K562 (cell line): ENCODE results near the gene RERE. TPM values are rescaled to one million over a fixed set of nuclear protein-coding genes. Genes with fewer than 3 reads are reported as not detected.

ENCODE experiments used
- CCNT2 ChIP-seq: IDR thresholded peaks from 2 replicates; pipeline ENCODE4 v1.6.1; 2011; ENCODE audit warnings: borderline replicate concordance, low read depth, mild to moderate bottlenecking, moderate library complexity, mixed read lengths, low read length; ENCODE audit not compliant: insufficient read length; ENCODE audit errors: extremely low read depth
- CHCHD3 ChIP-seq: fragments of 250-450 bp; sonication (Bioruptor Pico); IDR thresholded peaks from 2 replicates; pipeline ENCODE4 v2.1.2; 2022; ENCODE audit warnings: mild to moderate bottlenecking
- ILF3 ChIP-seq: fragments of 450-650 bp; IDR thresholded peaks from 2 replicates; pipeline ENCODE4 v1.6.1; 2018; ENCODE audit warnings: antibody characterized with exemption, mild to moderate bottlenecking, moderate library complexity, borderline replicate concordance
- JUN ChIP-seq, 2 experiments: sonication (generic) in 1 of 2; formaldehyde crosslinking in 1 of 2; IDR thresholded peaks; 2 replicates each; pipeline versions ENCODE4 v1.6.1 to v1.8.0; 2012 to 2022; ENCODE audit warnings: borderline replicate concordance in 2 of 2, mild to moderate bottlenecking in 2 of 2, improper control_type of control experiment in 1 of 2, low read depth in 1 of 2, low read length in 1 of 2, missing genetic modification reagents in 1 of 2
- JUND ChIP-seq, 2 experiments: IDR thresholded peaks; 2 replicates in 1 of 2; 3 replicates in 1 of 2; pipeline ENCODE4 v1.6.1; 2011; ENCODE audit warnings: borderline replicate concordance in 2 of 2, low read depth in 2 of 2, low read length in 2 of 2, improper control_type of control experiment in 1 of 2, missing biosample characterization in 1 of 2, missing genetic modification characterization in 1 of 2, missing genetic modification reagents in 1 of 2
- KLF16 ChIP-seq: IDR thresholded peaks from 2 replicates; pipeline ENCODE4 v1.6.1; 2016; ENCODE audit warnings: antibody characterized with exemption
- RBFOX2 ChIP-seq: fragments of 200-400 bp; formaldehyde crosslinking; IDR thresholded peaks from 2 replicates; pipeline ENCODE4 v1.6.1; 2017; ENCODE audit warnings: low read depth, mild to moderate bottlenecking, low read length, moderate library complexity
- SLC30A9 ChIP-seq: fragments of 250-450 bp; sonication (Bioruptor Pico); IDR thresholded peaks from 2 replicates; pipeline ENCODE4 v1.8.0; 2022; ENCODE audit warnings: mild to moderate bottlenecking, moderate library complexity
- SP1 ChIP-seq: sonication (generic); formaldehyde crosslinking; IDR thresholded peaks from 2 replicates; pipeline ENCODE4 v1.8.1; 2022; ENCODE audit warnings: mild to moderate bottlenecking, missing genetic modification reagents
- SPI1 ChIP-seq: IDR thresholded peaks from 2 replicates; pipeline ENCODE4 v1.6.1; 2011; ENCODE audit warnings: low read depth, low read length, control low read depth, borderline replicate concordance
- THRA ChIP-seq: fragments of 450-650 bp; IDR thresholded peaks from 2 replicates; pipeline ENCODE4 v1.6.1; 2017; ENCODE audit warnings: mild to moderate bottlenecking, moderate library complexity
- ZNF282 ChIP-seq: sonication (generic); formaldehyde crosslinking; IDR thresholded peaks from 2 replicates; pipeline ENCODE4 v1.8.1; 2023; ENCODE audit warnings: missing genetic modification reagents
- ZZZ3 ChIP-seq: fragments of 450-650 bp; IDR thresholded peaks from 2 replicates; pipeline ENCODE4 v1.6.1; 2016; ENCODE audit warnings: antibody characterized with exemption, mild to moderate bottlenecking, moderate library complexity
- polyA plus RNA-seq, 8 experiments: library from polyadenylated mRNA; depleted of rRNA in 4 of 8; stranded (reverse) in 5 of 8; unstranded in 3 of 8; fragments of >200 nt; fragmentation: Nextera tagmentation in 2 of 8; fragmentation: Illumina TruSeq in 1 of 8; extraction: Ambion mirVana in 2 of 8; extraction: Trizol in 1 of 8; gene quantifications; 2 replicates each; pipeline versions ENCODE4 v1.2.1 to v1.2.3, GENCODE V29; 2011 to 2014; ENCODE audit warnings: inconsistent platforms in 1 of 8, missing spikeins in 1 of 8
- total RNA-seq, 7 experiments: library from RNA; depleted of rRNA in 6 of 7; stranded (reverse); fragments of >200 nt in 6 of 7; fragmentation: Illumina TruSeq in 2 of 7; extraction: Trizol in 2 of 7; gene quantifications; 2 replicates each; pipeline versions ENCODE4 v1.2.1 to v1.2.3, GENCODE V29; 2011 to 2021; ENCODE audit warnings: low replicate concordance in 1 of 7
- TF ChIP-seq, protein P1 (sequence below): fragments of 250-450 bp; sonication (Bioruptor Pico); IDR thresholded peaks from 2 replicates; pipeline ENCODE4 v1.8.0; 2022; ENCODE audit warnings: moderate library complexity, mild to moderate bottlenecking, inconsistent platforms
- TF ChIP-seq, protein P2 (sequence below), 2 experiments: fragments of 450-650 bp; IDR thresholded peaks; 2 replicates each; pipeline ENCODE4 v1.6.1; 2016; ENCODE audit warnings: mild to moderate bottlenecking in 2 of 2, borderline replicate concordance in 1 of 2, low read depth in 1 of 2, moderate library complexity in 1 of 2

RERE gene
- total and polyA plus RNA-seq, 9 of the 15 experiments (the other 6 are each of a cell fraction or from before 2014, with no cell fraction given), result 3.0 to 51.5 (median 13.4) TPM

- TF ChIP-seq, protein P1, sequence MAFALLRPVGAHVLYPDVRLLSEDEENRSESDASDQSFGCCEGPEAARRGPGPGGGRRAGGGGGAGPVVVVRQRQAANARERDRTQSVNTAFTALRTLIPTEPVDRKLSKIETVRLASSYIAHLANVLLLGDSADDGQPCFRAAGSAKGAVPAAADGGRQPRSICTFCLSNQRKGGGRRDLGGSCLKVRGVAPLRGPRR, result no peak
- no peak for TF ChIP-seq ILF3
- TF ChIP-seq SLC30A9 (CRISPR knock-in tag), result no peak
- TF ChIP-seq CCNT2, result peak; percentile 59
- TF ChIP-seq, protein P2, sequence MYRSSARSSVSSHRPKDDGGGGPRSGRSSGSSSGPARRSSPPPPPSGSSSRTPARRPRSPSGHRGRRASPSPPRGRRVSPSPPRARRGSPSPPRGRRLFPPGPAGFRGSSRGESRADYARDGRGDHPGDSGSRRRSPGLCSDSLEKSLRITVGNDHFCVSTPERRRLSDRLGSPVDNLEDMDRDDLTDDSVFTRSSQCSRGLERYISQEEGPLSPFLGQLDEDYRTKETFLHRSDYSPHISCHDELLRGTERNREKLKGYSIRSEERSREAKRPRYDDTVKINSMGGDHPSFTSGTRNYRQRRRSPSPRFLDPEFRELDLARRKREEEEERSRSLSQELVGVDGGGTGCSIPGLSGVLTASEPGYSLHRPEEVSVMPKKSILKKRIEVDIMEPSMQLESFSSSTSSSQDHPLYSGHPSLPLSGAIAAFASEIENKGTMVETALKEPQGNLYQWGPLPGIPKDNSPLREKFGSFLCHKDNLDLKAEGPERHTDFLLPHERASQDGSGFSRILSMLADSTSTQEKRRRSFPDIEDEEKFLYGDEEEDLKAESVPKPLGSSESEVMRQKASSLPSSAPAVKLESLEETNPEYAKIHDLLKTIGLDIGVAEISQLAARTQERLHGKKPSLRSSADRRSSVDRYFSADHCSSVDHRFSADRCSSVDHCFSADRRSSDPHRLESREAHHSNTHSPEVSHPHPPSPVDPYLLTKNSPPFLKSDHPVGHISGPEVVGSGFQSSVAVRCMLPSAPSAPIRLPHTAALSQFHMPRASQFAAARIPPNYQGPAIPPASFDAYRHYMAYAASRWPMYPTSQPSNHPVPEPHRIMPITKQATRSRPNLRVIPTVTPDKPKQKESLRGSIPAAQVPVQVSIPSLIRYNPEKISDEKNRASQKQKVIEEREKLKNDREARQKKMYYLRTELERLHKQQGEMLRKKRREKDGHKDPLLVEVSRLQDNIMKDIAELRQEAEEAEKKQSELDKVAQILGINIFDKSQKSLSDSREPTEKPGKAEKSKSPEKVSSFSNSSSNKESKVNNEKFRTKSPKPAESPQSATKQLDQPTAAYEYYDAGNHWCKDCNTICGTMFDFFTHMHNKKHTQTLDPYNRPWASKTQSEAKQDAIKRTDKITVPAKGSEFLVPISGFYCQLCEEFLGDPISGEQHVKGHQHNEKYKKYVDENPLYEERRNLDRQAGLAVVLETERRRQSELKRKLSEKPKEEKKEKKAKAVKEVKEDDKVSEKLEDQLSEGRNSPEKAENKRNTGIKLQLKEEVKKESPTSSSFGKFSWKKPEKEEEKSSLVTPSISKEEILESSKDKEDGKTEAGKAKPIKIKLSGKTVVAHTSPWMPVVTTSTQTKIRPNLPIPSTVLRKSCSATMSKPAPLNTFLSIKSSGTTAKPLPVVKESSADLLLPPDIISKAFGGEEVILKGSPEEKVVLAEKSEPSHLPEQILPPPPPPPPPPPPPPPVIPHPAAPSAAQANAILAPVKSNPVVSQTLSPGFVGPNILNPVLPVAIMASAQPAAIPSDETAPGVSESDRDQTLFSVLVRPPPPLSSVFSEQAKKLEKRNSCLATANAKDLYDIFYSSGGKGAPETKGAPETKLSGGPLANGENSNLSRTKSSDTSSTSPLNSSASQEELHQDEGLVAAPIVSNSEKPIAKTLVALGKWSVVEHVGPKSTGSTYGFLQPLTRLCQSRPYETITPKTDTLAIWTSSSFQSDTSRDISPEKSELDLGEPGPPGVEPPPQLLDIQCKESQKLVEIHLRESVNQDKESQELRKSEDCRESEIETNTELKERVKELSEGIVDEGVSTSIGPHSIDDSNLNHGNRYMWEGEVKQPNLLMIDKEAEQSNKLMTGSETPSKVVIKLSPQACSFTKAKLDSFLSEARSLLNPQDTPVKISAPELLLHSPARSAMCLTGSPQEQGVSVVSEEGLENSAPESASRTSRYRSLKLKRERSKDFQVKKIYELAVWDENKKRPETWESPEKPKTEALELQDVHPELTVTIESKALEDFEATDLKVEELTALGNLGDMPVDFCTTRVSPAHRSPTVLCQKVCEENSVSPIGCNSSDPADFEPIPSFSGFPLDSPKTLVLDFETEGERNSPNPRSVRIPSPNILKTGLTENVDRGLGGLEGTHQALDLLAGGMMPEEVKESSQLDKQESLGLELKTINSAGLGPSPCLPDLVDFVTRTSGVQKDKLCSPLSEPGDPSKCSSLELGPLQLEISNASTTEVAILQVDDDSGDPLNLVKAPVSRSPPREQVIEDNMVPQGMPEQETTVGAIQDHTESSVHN (IDR thresholded peaks at IDR 0.05; ENCODE audit: borderline replicate concordance in 1 of 2, low read depth in 1 of 2), result peak in 1 of 2 experiments; percentile 92; a peak in 2 of 4 replicates
- TF ChIP-seq THRA, result no peak
- no peak; the same call in 1 of the 2 replicates for TF ChIP-seq SP1 (CRISPR knock-in tag)
- TF ChIP-seq KLF16, result peak; percentile 88
- no peak for TF ChIP-seq RBFOX2
- TF ChIP-seq ZNF282 (CRISPR knock-in tag), result no peak
- TF ChIP-seq JUN (IDR thresholded peaks at IDR 0.05; ENCODE audit: borderline replicate concordance, low read depth, low read length), result peak; percentile 84; the same call in 1 of the 2 replicates
- peak; percentile 58; the same call in 1 of the 2 replicates for TF ChIP-seq JUN (CRISPR knock-in tag; IDR thresholded peaks at IDR 0.05; ENCODE audit: borderline replicate concordance)
- no peak for TF ChIP-seq CHCHD3
- no peak for TF ChIP-seq ZZZ3
- peak; percentile 93 for TF ChIP-seq JUND (IDR thresholded peaks at IDR 0.05; ENCODE audit: borderline replicate concordance, low read depth, low read length)
- peak; percentile 96 for TF ChIP-seq JUND (tag; IDR thresholded peaks at IDR 0.05; ENCODE audit: borderline replicate concordance, low read depth, low read length)
- TF ChIP-seq SPI1, result no peak
Observed at GRCh38 chr1:8625981-8626898, 191.2 kb downstream of the RERE start (continued).
